Smooth muscle cell (in vitro differentiated cells): ENCODE results near the gene RBBP8NL. TPM values are rescaled to one million over a fixed set of nuclear protein-coding genes. Genes with fewer than 3 reads are reported as not detected.

Experiments
- DNase-seq: peaks from one replicate; lab custom pipeline; 2025; ENCODE audit not compliant: unreplicated experiment; lab: John Stamatoyannopoulos, UW
- H2AFZ ChIP-seq: fragments of 200-600 bp; sonication (generic); 2 replicates; pipeline ENCODE4 v1.6.0; 2016; ENCODE audit warnings: antibody characterized with exemption, low read depth, mild to moderate bottlenecking
- H3F3A ChIP-seq: fragments of 200-600 bp; sonication (generic); 2 replicates; pipeline ENCODE4 v1.6.0; 2017; ENCODE audit warnings: antibody characterized with exemption, low read depth
- H3K27ac ChIP-seq: fragments of 200-600 bp; sonication (generic); 2 replicates; pipeline ENCODE4 v1.5.1; 2016; ENCODE audit warnings: low read depth, mild to moderate bottlenecking
- H3K27me3 ChIP-seq: fragments of 200-600 bp; sonication (generic); 2 replicates; pipeline ENCODE4 v1.6.1; 2016; ENCODE audit warnings: low read depth, mild to moderate bottlenecking
- H3K36me3 ChIP-seq: fragments of 200-600 bp; sonication (generic); 2 replicates; pipeline ENCODE4 v1.5.1; 2016; ENCODE audit warnings: low read depth
- H3K4me1 ChIP-seq: fragments of 200-600 bp; sonication (generic); 2 replicates; pipeline ENCODE4 v1.5.1; 2016; ENCODE audit warnings: low read depth
- H3K4me2 ChIP-seq: fragments of 200-600 bp; sonication (generic); 2 replicates; pipeline ENCODE4 v1.6.0; 2016; ENCODE audit warnings: mild to moderate bottlenecking
- H3K4me3 ChIP-seq: fragments of 200-600 bp; sonication (generic); 2 replicates; pipeline ENCODE4 v1.5.1; 2016; ENCODE audit warnings: mild to moderate bottlenecking
- H3K79me2 ChIP-seq: fragments of 200-600 bp; sonication (generic); 2 replicates; pipeline ENCODE4 v1.6.0; 2016; ENCODE audit warnings: low read depth, mild to moderate bottlenecking
- H3K9ac ChIP-seq: fragments of 200-600 bp; sonication (generic); 2 replicates; pipeline ENCODE4 v1.6.0; 2016; ENCODE audit warnings: low read depth
- H3K9me3 ChIP-seq: fragments of 200-600 bp; sonication (generic); replicated peaks from 2 replicates; pipeline ENCODE4 v1.5.1; 2016; ENCODE audit warnings: low read depth
- H4K20me1 ChIP-seq: fragments of 200-600 bp; sonication (generic); 2 replicates; pipeline ENCODE4 v1.6.0; 2016; ENCODE audit warnings: low read depth
- CTCF ChIP-seq: fragments of 200-600 bp; sonication (generic); IDR thresholded peaks from 2 replicates; pipeline ENCODE4 v1.5.1; 2017; ENCODE audit warnings: borderline replicate concordance, mild to moderate bottlenecking, antibody characterized with exemption; ENCODE audit not compliant: insufficient read depth, poor library complexity, severe bottlenecking
- WGBS: methylation state at CpG from one replicate; pipeline ENCODE4 v1.1.7; 2016; ENCODE audit warnings: low lambda C conversion rate; 5-methylcytosine and 5-hydroxymethylcytosine counted together
- polyA plus RNA-seq: library from polyadenylated mRNA; unstranded; fragments of >200 nt; fragmentation: Nextera tagmentation; extraction: Ambion mirVana; gene quantifications from 2 replicates; pipeline ENCODE4 v1.2.1, GENCODE V29; 2016
- total RNA-seq: library from RNA; depleted of rRNA; stranded (reverse); fragments of >200 nt; gene quantifications from 2 replicates; pipeline ENCODE4 v1.2.3, GENCODE V29; 2014

RBBP8NL gene
- total and polyA plus RNA-seq, 2 experiments from 2014 or later: 0.40 TPM; not detected in 1

DNA sequence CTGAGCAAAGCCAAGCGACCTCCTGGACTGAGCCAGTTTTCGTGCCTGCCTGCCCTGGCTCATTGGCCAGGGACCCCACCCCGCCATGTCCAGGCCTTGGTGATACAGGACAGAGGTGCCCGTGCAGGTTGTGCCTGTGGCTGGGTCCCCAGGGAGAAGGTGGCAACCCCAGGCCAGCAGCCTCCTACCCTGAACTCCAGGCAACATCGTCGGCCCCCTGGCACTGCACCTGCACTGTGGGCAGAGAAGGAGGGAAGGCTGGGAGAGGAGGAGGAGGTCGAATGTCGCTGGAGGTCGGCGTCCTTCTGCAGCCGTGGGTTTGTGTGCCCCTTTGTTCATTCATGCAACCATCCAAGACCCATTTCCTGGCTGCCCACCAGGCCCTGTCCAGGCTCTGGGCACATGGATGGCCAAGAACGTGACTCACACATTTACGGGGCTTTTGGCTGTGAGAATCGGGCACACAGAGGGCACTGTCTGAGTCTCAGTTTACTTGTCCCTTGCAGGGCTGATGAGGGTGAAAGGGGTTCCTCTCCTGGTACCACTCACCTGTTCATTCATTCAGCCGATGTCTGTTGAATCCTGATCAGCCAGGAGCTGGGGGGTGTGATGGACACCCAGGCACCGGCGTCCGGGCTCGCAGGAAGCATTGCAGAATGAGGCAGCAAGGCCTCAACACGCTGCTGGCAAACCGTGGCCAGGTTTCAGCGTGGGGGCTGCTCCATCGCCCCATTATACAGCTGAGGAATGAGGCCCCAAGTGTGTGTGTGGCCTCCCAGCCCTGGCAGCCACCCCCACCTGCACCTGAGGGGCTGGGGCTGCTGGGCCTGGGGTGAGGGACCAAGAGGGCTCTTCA, 2.3 kb upstream of the RBBP8NL start:
- DNase-seq: no peak
- Histone ChIP-seq H3K36me3 (no peaks in the 10 kb centered on the region), H3K4me2 (no peak overlapping the region), H3K27ac (no peak overlapping the region), H3K9ac (no peak overlapping the region), H3K79me2 (no peaks in the 10 kb centered on the region), H3K4me3 (no peak overlapping the region), H3F3A (no peaks in the 10 kb centered on the region), H3K9me3 (no peaks in the 10 kb centered on the region), H3K4me1 (peaks cover 3% of the 10 kb centered on the region), H4K20me1 (no peaks in the 10 kb centered on the region), H3K27me3 (no peaks in the 10 kb centered on the region), H2AFZ (no peak overlapping the region)
- 90% methylated on average over 23 of the region's 23 CpGs for WGBS
- TF ChIP-seq CTCF: no peak

GRCh38 chr20:62428396-62429295, 1.3 kb upstream of the RBBP8NL start:
- Histone ChIP-seq H3K27me3 (no peaks in the 10 kb centered on the region), H3K4me3 (no peak overlapping the region), H4K20me1 (no peaks in the 10 kb centered on the region), H3K9ac (no peak overlapping the region), H3K9me3 (no peaks in the 10 kb centered on the region), H3K4me1 (peaks cover 3% of the 10 kb centered on the region), H3K4me2 (no peak overlapping the region), H3K36me3 (no peaks in the 10 kb centered on the region), H3K27ac (no peak overlapping the region), H3K79me2 (no peaks in the 10 kb centered on the region), H3F3A (no peaks in the 10 kb centered on the region), H2AFZ (no peak overlapping the region)
- WGBS: 76% methylated on average over 30 of the region's 31 CpGs
- DNase-seq: no peak
- TF ChIP-seq CTCF: no peak

DNA sequence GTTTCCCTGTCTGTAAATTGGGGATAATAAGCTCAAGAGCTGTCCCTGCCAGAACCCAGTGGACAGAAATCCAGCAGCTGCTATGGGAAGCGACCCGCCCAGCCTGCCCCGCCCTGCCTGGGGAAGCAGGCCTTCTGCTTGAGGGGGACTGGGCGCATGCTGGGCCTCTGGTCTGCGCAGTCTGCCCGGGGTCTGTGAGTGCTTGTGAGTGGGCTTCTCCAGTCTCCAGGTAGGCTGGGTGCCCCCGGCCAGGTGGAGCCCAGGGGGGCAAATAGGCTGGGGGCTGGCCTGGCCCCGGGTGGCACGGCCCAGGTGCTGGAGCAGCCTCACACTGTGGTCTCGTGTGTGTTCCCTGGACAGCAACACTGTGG, 648 bp upstream of the RBBP8NL start:
- H2AFZ ChIP-seq: no peak overlapping the region
- 87% methylated on average over 6 of the region's 10 CpGs for WGBS
- no peak overlapping the region for H3K4me2 ChIP-seq
- no peak overlapping the region for H3K27ac ChIP-seq
- no peak overlapping the region for H3K9ac ChIP-seq
- no peak for DNase-seq
- H3K4me3 ChIP-seq: no peak overlapping the region
- no peaks in the 10 kb centered on the region for H3K9me3 ChIP-seq
- H3K36me3 ChIP-seq: no peaks in the 10 kb centered on the region
- no peaks in the 10 kb centered on the region for H3F3A ChIP-seq
- no peaks in the 10 kb centered on the region for H3K27me3 ChIP-seq
- TF ChIP-seq CTCF: no peak
- no peaks in the 10 kb centered on the region for H4K20me1 ChIP-seq
- no peaks in the 10 kb centered on the region for H3K79me2 ChIP-seq
- H3K4me1 ChIP-seq: peaks cover 3% of the 10 kb centered on the region
